Bronchial epithelial cell (primary cell): ENCODE measurements around the gene AHI1. TPM values are rescaled to one million over a fixed set of nuclear protein-coding genes. Genes with fewer than 3 reads are reported as not detected.

Experiments
- DNase-seq: peaks from one replicate; pipeline ENCODE4 v3.0.0-alpha.2; 2010; ENCODE audit warnings: low read depth
- FAIRE-seq: peaks from 2 replicates; lab custom pipeline; 2011; peaks lifted over from hg19 to GRCh38; lab: Jason Lieb, UNC
- H3K27me3 ChIP-seq: 2 replicates; pipeline ENCODE4 v1.5.1; 2011; ENCODE audit warnings: low read length; ENCODE audit not compliant: control insufficient read depth, insufficient read depth
- H3K36me3 ChIP-seq: 2 replicates; pipeline ENCODE4 v1.5.1; 2011; ENCODE audit warnings: low read length; ENCODE audit not compliant: control insufficient read depth, insufficient read depth
- H3K4me3 ChIP-seq: 2 replicates; pipeline ENCODE4 v1.5.1; 2011; ENCODE audit warnings: mild to moderate bottlenecking, low read depth, low read length, control low read depth
- CTCF ChIP-seq: IDR thresholded peaks from 2 replicates; pipeline ENCODE4 v1.5.1; 2011; ENCODE audit warnings: mild to moderate bottlenecking, moderate library complexity, low read length, control low read depth, inconsistent platforms; ENCODE audit not compliant: insufficient read depth, severe bottlenecking
- total RNA-seq: library from RNA; depleted of rRNA; stranded (reverse); fragments of >200 nt; gene quantifications from 2 replicates; pipeline ENCODE4 v1.2.1, GENCODE V29; 2014

The AHI1 gene
- total RNA-seq, 1 donor from 2014 or later: 5.5 TPM

GRCh38 chr6:135479601-135480000, 17.9 kb downstream of the AHI1 start:
- H3K4me3 ChIP-seq: no peak overlapping the region
- no peaks in the 10 kb centered on the region for H3K36me3 ChIP-seq
- no peaks in the 10 kb centered on the region for H3K27me3 ChIP-seq
- no peak for TF ChIP-seq CTCF
- FAIRE-seq (no peak), DNase-seq (peak; percentile 5)

GRCh38 chr6:135478626-135479025, 18.9 kb downstream of the AHI1 start:
- H3K36me3 ChIP-seq: no peaks in the 10 kb centered on the region
- no peaks in the 10 kb centered on the region for H3K27me3 ChIP-seq
- no peak overlapping the region for H3K4me3 ChIP-seq
- FAIRE-seq (no peak), DNase-seq (no peak)
- TF ChIP-seq CTCF: no peak

- no peaks in the 10 kb centered on the region for H3K36me3 ChIP-seq
- no peak overlapping the region for H3K4me3 ChIP-seq
- no peak for TF ChIP-seq CTCF
- H3K27me3 ChIP-seq: no peaks in the 10 kb centered on the region
- DNase-seq (no peak), FAIRE-seq (no peak)
Measured at GRCh38 chr6:135475292-135475886, 22.2 kb downstream of the AHI1 start.

GRCh38 chr6:135474362-135474761, 23.2 kb downstream of the AHI1 start:
- Histone ChIP-seq H3K4me3 (no peak overlapping the region), H3K27me3 (no peaks in the 10 kb centered on the region), H3K36me3 (no peaks in the 10 kb centered on the region)
- FAIRE-seq (no peak), DNase-seq (no peak)
- no peak for TF ChIP-seq CTCF

GRCh38 chr6:135465903-135466302, 31.6 kb downstream of the AHI1 start:
- Histone ChIP-seq H3K4me3 (no peak overlapping the region), H3K36me3 (no peaks in the 10 kb centered on the region), H3K27me3 (no peaks in the 10 kb centered on the region)
- DNase-seq (no peak), FAIRE-seq (no peak)
- no peak for TF ChIP-seq CTCF

- FAIRE-seq: no peak
- no peak for TF ChIP-seq CTCF
- no peak overlapping the region for H3K4me3 ChIP-seq
- no peak for DNase-seq
- H3K36me3 ChIP-seq: no peaks in the 10 kb centered on the region
- no peaks in the 10 kb centered on the region for H3K27me3 ChIP-seq
Measured at GRCh38 chr6:135465307-135465706, 32.2 kb downstream of the AHI1 start.
